Effector memory CD8-positive, alpha-beta T cell (primary cell): ENCODE measurements around the gene RASSF5.

Source experiments
- ATAC-seq: fragments of 150-1000 bp; cut with Tn5 transposase; replicated peaks from 2 replicates; pipeline ENCODE4 v1.10.0; 2021; ENCODE audit warnings: mild to moderate bottlenecking, moderate library complexity
- DNase-seq, 3 experiments: peaks; one replicate each; pipeline ENCODE4 v3.0.0; 2021
- H3K27ac Mint-ChIP-seq, 2 donors: one replicate each; pipeline ENCODE4 v1.8.0; 2022; ENCODE audit warnings: mild to moderate bottlenecking in 2 of 2, mixed read lengths in 2 of 2, moderate library complexity in 2 of 2
- H3K27me3 Mint-ChIP-seq, 2 donors: one replicate each; pipeline ENCODE4 v1.8.0; 2022; ENCODE audit warnings: mixed read lengths in 2 of 2
- H3K36me3 Mint-ChIP-seq: one replicate; pipeline ENCODE4 v1.8.0; 2022; ENCODE audit warnings: mild to moderate bottlenecking, moderate library complexity, mixed read lengths; ENCODE audit not compliant: insufficient read depth
- H3K4me1 Mint-ChIP-seq, 2 donors: one replicate each; pipeline ENCODE4 v1.8.0; 2022; ENCODE audit warnings: low read depth in 2 of 2, mixed read lengths in 2 of 2
- H3K4me3 Mint-ChIP-seq, 2 donors: one replicate each; pipeline ENCODE4 v1.8.0; 2022; ENCODE audit warnings: mild to moderate bottlenecking in 2 of 2, mixed read lengths in 2 of 2, moderate library complexity in 2 of 2
- H3K9me3 Mint-ChIP-seq, 2 donors: one replicate each; pipeline ENCODE4 v1.8.0; 2022; ENCODE audit warnings: mixed read lengths in 2 of 2

Gene RASSF5

DNA sequence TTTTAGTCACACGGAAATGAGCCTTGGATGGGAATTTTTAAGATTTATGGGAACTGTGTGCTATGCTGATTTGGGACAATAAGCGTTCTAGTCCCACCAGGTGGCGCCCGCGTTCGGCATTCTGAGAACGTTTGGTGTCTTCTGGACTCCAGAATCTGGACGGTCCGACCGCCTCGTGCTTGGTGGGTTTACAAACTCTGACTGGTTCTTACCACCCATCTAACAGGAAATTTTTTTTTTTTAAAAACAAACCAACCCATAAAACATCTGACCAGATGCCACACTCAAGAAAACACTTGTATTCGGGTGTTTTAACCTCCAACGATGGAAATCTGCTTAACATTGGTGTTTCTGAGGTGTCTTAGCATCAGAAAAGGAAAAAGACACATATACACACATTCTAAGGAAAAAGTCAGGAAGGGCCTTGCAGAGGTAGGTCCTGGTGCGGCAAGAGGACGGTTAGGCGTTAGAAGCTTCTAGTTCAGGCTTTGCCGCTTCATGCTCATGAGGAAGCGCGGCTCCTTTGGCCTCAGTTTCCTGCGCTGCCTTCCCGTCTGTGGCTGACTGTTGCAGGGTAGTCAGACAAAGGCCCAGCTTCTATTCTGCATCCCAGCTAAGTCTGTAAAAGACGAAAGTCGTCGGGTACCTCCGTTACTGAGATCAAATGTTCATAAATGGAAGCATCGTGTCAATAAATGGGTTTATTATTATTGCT is 127.2 kb downstream of the RASSF5 start:
- Mint-ChIP-seq H3K27ac (peak overlapping the region; percentile 68 to 87), H3K36me3 (peaks cover 15% of the 10 kb centered on the region), H3K4me1 (peaks cover 13 to 16% of the 10 kb centered on the region in 2 donors), H3K9me3 (no peaks in the 10 kb centered on the region), H3K4me3 (peak overlapping the region; percentile 86 to 91), H3K27me3 (peaks cover 18 to 27% of the 10 kb centered on the region in 2 donors)
- DNase-seq, result peak; percentile 60 to 73 (median 68)
- peak; percentile 3 for ATAC-seq

DNA sequence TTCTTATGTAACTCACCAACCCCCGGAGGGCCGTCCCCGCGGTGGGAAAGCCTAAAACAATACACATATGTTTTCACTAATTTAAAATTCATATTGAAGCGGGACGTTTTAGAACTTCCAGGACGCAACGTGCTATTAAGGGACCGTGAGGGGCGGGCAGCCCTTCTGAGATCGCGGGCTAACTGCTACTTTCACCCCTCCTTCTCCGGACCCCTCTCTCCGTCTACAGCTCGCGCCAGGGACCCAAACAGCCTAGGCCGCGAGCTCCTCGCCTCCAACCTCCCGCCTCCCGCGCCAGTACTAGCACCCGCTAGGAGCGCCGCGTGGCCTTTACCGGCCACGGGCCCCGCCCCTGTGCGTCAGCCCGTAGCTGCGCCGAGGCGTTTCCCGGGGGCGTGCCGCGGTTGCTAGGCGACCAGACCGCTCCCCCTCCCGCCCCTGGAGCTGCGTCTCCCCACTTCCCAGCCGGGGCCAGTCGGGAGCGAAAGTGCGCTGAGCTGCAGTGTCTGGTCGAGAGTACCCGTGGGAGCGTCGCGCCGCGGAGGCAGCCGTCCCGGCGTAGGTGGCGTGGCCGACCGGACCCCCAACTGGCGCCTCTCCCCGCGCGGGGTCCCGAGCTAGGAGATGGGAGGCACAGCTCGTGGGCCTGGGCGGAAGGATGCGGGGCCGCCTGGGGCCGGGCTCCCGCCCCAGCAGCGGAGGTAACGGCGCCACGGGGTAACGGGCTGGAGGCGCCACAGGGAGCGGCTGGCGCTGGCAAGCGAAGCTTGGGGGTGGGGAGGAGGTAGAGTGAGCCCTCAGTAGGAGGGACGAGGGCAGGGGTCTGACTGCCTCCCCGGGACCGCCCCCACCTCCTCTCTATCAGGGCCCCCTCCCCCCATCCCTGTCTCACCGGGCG is 128.0 kb downstream of the RASSF5 start, which contains the start of gene DYRK3:
Gene DYRK3 (plus strand): TSS at position 457 of the 898 bp plus-strand sequence. CDS start 168 bp downstream, at position 625.
- peaks cover 18 to 27% of the 10 kb centered on the region in 2 donors for H3K27me3 Mint-ChIP-seq
- H3K4me1 Mint-ChIP-seq, result peaks cover 13 to 16% of the 10 kb centered on the region in 2 donors
- peaks cover 15% of the 10 kb centered on the region for H3K36me3 Mint-ChIP-seq
- H3K27ac Mint-ChIP-seq, result peak within 1 kb of the TSS; percentile 68 to 87
- ATAC-seq, result peak; percentile 94
- peak; percentile 83 to 87 (median 86) for DNase-seq
- peak within 1 kb of the TSS; percentile 86 to 91 for H3K4me3 Mint-ChIP-seq
- no peaks in the 10 kb centered on the region for H3K9me3 Mint-ChIP-seq

DNA sequence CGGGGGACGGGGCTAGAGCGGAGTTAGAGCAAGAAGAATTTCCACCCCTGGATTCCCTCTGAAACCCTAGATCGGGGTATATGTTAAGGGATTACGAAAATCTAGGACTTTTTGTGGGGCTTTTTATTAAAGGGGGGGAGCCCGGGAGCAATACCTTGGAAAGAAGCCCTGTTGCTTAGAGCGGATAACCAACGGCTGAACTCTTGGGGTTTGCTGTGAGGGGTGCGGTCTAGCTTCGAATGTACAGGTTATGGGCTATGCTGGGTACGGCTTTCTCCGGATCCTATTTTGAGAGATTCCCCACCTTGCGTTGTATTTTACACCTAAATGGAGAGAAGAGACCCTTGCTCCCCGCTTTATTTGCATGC is 128.6 kb downstream of the RASSF5 start:
- ATAC-seq, result no peak
- Mint-ChIP-seq H3K27ac (no peak overlapping the region), H3K36me3 (peaks cover 15% of the 10 kb centered on the region)

DNA sequence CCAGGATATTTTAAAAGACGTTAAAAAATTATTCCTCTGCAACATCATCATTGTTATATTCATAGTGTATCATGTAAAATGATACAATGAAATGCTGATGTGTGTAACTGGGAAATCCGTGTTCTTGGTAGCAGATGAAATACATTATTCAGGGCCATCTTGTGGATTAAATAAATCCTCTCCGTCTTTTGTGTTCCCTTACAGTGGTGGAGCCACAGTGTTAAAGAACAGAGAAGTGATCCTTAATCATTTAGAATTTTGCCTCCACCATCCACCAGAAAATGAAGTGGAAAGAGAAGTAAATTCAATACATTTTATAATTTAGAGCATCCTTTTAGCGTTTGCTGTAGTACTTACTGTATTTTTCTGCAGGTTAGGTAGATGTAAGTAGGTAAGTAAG is 129.3 kb downstream of the RASSF5 start:
- Mint-ChIP-seq H3K27me3 (peaks cover 14 to 22% of the 10 kb centered on the region in 2 donors), H3K4me3 (peak overlapping the region in 1 of 2 donors; percentile 86), H3K9me3 (no peaks in the 10 kb centered on the region), H3K36me3 (peaks cover 15% of the 10 kb centered on the region), H3K27ac (no peak overlapping the region), H3K4me1 (peaks cover 13 to 16% of the 10 kb centered on the region in 2 donors)
- DNase-seq, result no peak
- ATAC-seq, result no peak

More for the DNA sequence above, 128.6 kb downstream of the RASSF5 start:
- peak in 1 of 3 experiments; percentile 8 for DNase-seq
- Mint-ChIP-seq H3K4me3 (peak overlapping the region; percentile 86 to 91), H3K9me3 (no peaks in the 10 kb centered on the region), H3K4me1 (peaks cover 13 to 16% of the 10 kb centered on the region in 2 donors), H3K27me3 (peaks cover 18 to 27% of the 10 kb centered on the region in 2 donors)

DNA sequence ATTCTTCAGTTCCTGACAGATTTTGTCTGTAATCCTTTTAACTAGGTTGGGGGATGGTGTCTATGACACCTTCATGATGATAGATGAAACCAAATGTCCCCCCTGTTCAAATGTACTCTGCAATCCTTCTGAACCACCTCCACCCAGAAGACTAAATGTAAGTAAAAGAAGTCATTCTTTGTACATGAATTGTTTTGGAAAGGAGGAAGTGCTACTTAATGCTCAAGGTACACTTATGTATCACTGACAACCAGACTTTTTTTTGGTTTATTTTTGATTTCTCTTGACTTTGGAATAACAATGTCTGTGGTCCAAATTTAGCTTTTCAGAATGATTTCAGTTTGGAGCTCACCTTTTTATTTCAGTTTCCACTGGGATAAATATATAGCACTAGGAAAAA is 130.3 kb downstream of the RASSF5 start:
- H3K4me1 Mint-ChIP-seq, result peaks cover 13 to 16% of the 10 kb centered on the region in 2 donors
- no peak overlapping the region for H3K27ac Mint-ChIP-seq
- peaks cover 8 to 12% of the 10 kb centered on the region in 2 donors for H3K27me3 Mint-ChIP-seq
- H3K4me3 Mint-ChIP-seq, result no peak overlapping the region
- DNase-seq, result no peak
- no peak for ATAC-seq
- H3K9me3 Mint-ChIP-seq, result no peaks in the 10 kb centered on the region
- H3K36me3 Mint-ChIP-seq, result peaks cover 15% of the 10 kb centered on the region
